Psoas muscle (tissue), 8 donors: Measurements from ENCODE around the gene PDCD1LG2. TPM values are rescaled to one million over a fixed set of nuclear protein-coding genes. Genes with fewer than 3 reads are reported as not detected.

Experiments used
- ATAC-seq, 4 donors: fragments of 200-7000 bp; cut with Tn5 transposase; one replicate each; pipeline ENCODE4 v1.9.1; 2020; ENCODE audit warnings: moderate library complexity in 3 of 4, mild to moderate bottlenecking in 2 of 4
- DNase-seq, 2 donors: peaks; one replicate each; pipeline ENCODE4 v3.0.0-alpha.2; 2020
- H3K27ac ChIP-seq: fragments of 200-600 bp; one replicate; pipeline ENCODE4 v1.8.0; 2022
- H3K27me3 ChIP-seq, 3 donors: fragments of 200-600 bp in 1 of 3; one replicate each; pipeline versions ENCODE4 v1.6.1 to v1.8.0; 2013 to 2022; ENCODE audit warnings: low read length in 2 of 3, mild to moderate bottlenecking in 2 of 3, moderate library complexity in 1 of 3; ENCODE audit not compliant: insufficient read depth in 3 of 3
- H3K36me3 ChIP-seq, 2 donors: fragments of 200-600 bp in 1 of 2; one replicate each; pipeline versions ENCODE4 v1.6.1 to v1.8.0; 2013 to 2022; ENCODE audit warnings: low read depth in 1 of 2, mild to moderate bottlenecking in 1 of 2, moderate library complexity in 1 of 2; ENCODE audit not compliant: insufficient read depth in 1 of 2
- H3K4me1 ChIP-seq: fragments of 200-600 bp; one replicate; pipeline ENCODE4 v1.8.0; 2022
- H3K4me3 ChIP-seq: fragments of 200-600 bp; one replicate; pipeline ENCODE4 v1.8.0; 2022; ENCODE audit warnings: mild to moderate bottlenecking
- H3K9me3 ChIP-seq: fragments of 200-600 bp; one replicate; pipeline ENCODE4 v1.8.0; 2022
- WGBS, 3 donors: extraction: QIAGEN DNeasy Blood & Tissue Kit; methylation state at CpG; one replicate each; pipeline versions ENCODE4 v1.1.6 to v1.1.7; 2013; 5-methylcytosine and 5-hydroxymethylcytosine counted together
- intact Hi-C, 2 donors: fragments of 100-400 bp; cut with DNase I; formaldehyde crosslinking; loops; one replicate each; pipeline versions ENCODE4 v1.11.0 to v1.14.2; 2022
- polyA plus RNA-seq, 3 donors: library from polyadenylated mRNA; stranded (reverse); fragments of 200-250 nt; gene quantifications; one replicate each; pipeline ENCODE4 v1.2.3, GENCODE V29; 2013
- total RNA-seq, 4 donors: library from RNA; stranded (reverse); fragmentation: NEBNext Ultra II Directional in 2 of 4; extraction: Animal tissue kit (Norgen Biotek cat#: 25700) in 2 of 4; gene quantifications; one replicate each; pipeline versions ENCODE4 v1.2.1 to v1.2.4, GENCODE V29; 2021 to 2023
- TF ChIP-seq, protein P1 (sequence below): fragments of 200-600 bp; IDR thresholded peaks from one replicate; pipeline ENCODE4 v1.8.0; 2022; ENCODE audit warnings: antibody characterized with exemption
- donor health status: healthy with polysubstance abuse.
- donor health status: DM: no; HTN: no; CAD: no; lungs with moderate emphysema.
- donor health status: Bipolar disorder and iron deficiency.
- donor health status: healthy.
- donor health status: DM: yes; HTN: yes; CAD: no.
- donor health status: DM: no; HTN: no; CAD: no.
- donor health status: DM: no; HTN: no; CAD: no.
- donor health status: DM: yes; HTN: yes; CAD: no.

The PDCD1LG2 gene
- total and polyA plus RNA-seq, 7 donors, result 0.29 to 1.3 (median 0.62) TPM

DNA sequence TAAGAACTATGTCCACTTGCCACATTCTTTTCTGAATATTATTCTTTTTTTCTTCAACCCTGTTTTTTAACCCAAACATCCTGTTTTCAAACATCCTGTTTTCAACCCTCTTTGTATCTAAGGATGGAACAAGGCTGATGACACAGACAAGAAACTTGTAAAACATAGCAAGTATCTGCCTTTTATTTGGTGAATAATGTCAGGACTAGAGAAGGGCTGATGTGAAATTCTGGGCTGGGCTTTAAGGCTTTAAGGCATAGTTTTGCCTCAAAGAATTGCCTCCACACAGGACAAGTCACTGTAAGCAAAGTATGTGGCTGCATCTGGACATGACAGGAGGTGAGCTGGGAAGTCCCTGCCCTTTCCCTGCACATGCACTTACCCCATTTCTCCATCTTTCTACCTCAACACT is 76.1 kb downstream of the PDCD1LG2 start:
- H3K9me3 ChIP-seq, result no peaks in the 10 kb centered on the region
- no peak overlapping the region for H3K27ac ChIP-seq
- H3K27me3 ChIP-seq, result no peaks in the 10 kb centered on the region
- DNase-seq (no peak), ATAC-seq (no peak)
- TF ChIP-seq, protein P1, sequence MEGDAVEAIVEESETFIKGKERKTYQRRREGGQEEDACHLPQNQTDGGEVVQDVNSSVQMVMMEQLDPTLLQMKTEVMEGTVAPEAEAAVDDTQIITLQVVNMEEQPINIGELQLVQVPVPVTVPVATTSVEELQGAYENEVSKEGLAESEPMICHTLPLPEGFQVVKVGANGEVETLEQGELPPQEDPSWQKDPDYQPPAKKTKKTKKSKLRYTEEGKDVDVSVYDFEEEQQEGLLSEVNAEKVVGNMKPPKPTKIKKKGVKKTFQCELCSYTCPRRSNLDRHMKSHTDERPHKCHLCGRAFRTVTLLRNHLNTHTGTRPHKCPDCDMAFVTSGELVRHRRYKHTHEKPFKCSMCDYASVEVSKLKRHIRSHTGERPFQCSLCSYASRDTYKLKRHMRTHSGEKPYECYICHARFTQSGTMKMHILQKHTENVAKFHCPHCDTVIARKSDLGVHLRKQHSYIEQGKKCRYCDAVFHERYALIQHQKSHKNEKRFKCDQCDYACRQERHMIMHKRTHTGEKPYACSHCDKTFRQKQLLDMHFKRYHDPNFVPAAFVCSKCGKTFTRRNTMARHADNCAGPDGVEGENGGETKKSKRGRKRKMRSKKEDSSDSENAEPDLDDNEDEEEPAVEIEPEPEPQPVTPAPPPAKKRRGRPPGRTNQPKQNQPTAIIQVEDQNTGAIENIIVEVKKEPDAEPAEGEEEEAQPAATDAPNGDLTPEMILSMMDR, result no peak
- H3K36me3 ChIP-seq, result no peaks in the 10 kb centered on the region
- intact Hi-C loops, result loop anchor here in 1 of 2 donors (5.0 kb wide), 2 partner anchors 149 to 399 kb away; partner anchors contain the start of genes INSL6 and PLGRKT
- no peak overlapping the region for H3K4me3 ChIP-seq
- H3K4me1 ChIP-seq, result no peaks in the 10 kb centered on the region

DNA sequence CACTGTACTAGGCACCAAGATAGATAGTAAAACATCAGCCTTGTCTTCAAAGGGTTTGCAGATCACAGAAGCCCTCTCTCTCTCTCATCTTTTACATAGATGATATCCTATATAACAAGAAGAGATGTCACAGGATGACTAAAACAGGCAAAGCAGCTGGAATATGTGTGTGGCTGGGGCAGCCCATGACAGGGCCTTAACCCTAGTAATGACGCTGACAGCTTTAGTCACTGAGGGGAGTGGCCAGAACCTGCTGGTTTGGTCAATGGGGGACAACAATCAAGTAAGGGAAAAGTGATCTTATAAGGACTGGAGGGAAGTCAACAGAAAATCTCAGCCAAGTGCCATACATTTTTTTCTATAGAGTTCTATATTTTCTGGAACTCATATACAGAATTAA is 76.7 kb downstream of the PDCD1LG2 start:
- Histone ChIP-seq H3K36me3 (no peaks in the 10 kb centered on the region), H3K4me1 (no peaks in the 10 kb centered on the region), H3K27ac (no peak overlapping the region), H3K4me3 (no peak overlapping the region), H3K27me3 (no peaks in the 10 kb centered on the region), H3K9me3 (no peaks in the 10 kb centered on the region)
- ATAC-seq, result no peak
- 92 to 100% (median 96%) methylated on average over 1 of the region's 1 CpG for WGBS, 3 donors
- TF ChIP-seq, protein P1, result no peak
- DNase-seq, result no peak
- intact Hi-C loops, result loop anchor here in 1 of 2 donors (5.0 kb wide), 2 partner anchors 150 to 400 kb away; partner anchors contain the start of genes INSL6 and PLGRKT

DNA sequence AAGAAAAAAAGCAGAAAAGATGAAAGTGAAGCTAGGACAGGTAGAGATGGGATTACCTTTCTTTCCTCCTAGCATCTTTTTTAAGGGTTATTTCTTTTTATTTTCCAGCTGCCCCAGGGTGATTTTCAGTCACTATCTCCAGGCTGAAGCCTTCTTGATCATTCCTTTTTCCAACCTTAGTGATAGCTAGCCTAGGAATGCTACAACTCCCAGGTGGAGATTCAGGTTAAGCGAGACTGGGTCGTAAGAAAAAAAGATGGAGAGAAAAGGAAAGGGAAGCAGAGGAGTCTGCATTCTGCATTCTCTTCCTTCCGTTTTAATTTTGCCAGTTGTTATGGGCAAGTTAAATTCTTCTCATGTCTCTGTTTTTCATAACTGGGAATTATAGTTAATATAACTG is 81.9 kb downstream of the PDCD1LG2 start:
- no peak for ATAC-seq
- intact Hi-C loops, result loop anchor here (5.0 to 10.0 kb wide), 2 partner anchors 405 to 827 kb away; partner anchors contain the start of gene INSL6 (in 1 of the 2)
- H3K4me1 ChIP-seq, result peaks cover 5% of the 10 kb centered on the region
- TF ChIP-seq, protein P1, result no peak
- no peaks in the 10 kb centered on the region for H3K27me3 ChIP-seq
- 85 to 94% (median 92%) methylated on average over 3 of the region's 3 CpGs for WGBS, 3 donors
- H3K4me3 ChIP-seq, result no peak overlapping the region
- no peak for DNase-seq
- no peaks in the 10 kb centered on the region for H3K9me3 ChIP-seq
- H3K27ac ChIP-seq, result no peak overlapping the region
- no peaks in the 10 kb centered on the region for H3K36me3 ChIP-seq

DNA sequence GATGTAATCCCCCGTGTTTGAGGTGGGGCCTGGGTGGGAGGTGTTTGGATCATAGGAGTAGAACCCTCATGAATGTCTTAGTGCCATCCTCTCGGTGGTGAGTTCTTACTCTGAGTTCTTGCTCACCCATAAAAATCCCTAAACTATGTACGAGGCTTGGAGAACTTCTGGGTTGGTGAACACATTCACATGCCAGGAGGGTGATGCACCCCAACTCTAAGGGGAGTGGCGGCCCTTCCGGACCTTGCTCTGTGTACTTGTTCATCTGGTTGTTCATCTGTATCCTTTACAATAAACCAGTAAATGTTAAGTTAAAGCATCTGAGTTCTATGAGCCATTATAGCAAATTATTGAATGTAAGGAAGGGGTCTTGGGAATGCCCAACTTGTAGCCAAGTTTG is 82.6 kb downstream of the PDCD1LG2 start:
- ATAC-seq (no peak), DNase-seq (no peak)
- Histone ChIP-seq H3K36me3 (no peaks in the 10 kb centered on the region), H3K27me3 (no peaks in the 10 kb centered on the region), H3K27ac (no peak overlapping the region), H3K9me3 (no peaks in the 10 kb centered on the region), H3K4me3 (no peak overlapping the region), H3K4me1 (peaks cover 5% of the 10 kb centered on the region)
- TF ChIP-seq, protein P1, result no peak
- intact Hi-C loops, result loop anchor here (5.0 to 10.0 kb wide), 2 partner anchors 406 to 828 kb away; partner anchors contain the start of gene INSL6 (in 1 of the 2)
- WGBS, 3 donors, result 90 to 96% (median 91%) methylated on average over 5 of the region's 5 CpGs

DNA sequence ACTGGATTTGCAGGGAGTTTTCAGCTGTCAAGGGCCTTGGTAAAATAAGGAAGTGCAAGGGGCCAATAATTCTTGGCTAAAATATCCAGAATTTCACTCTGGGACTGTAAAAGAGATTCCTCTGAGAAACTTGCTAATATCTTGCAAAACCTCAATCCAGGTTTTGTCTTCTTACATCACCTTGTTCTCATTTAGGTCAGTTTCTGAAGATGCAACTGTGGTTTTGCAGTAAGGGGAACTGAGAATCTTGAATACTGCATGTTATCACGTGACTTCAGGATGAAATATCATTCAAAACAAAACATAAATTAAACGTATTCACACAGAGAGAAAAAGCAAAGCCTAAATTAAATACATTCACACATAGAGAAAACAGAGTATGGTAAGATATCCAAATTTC is 83.6 kb downstream of the PDCD1LG2 start:
- 88 to 93% (median 89%) methylated on average over 2 of the region's 2 CpGs for WGBS, 3 donors
- peaks cover 5% of the 10 kb centered on the region for H3K4me1 ChIP-seq

More for the DNA sequence above, 83.6 kb downstream of the PDCD1LG2 start:
- H3K9me3 ChIP-seq, result no peaks in the 10 kb centered on the region
- H3K36me3 ChIP-seq, result no peaks in the 10 kb centered on the region
- intact Hi-C loops, result loop anchor here (5.0 to 10.0 kb wide), 2 partner anchors 407 to 829 kb away; partner anchors contain the start of gene INSL6 (in 1 of the 2)
- H3K27ac ChIP-seq, result no peak overlapping the region
- H3K27me3 ChIP-seq, result no peaks in the 10 kb centered on the region
- TF ChIP-seq, protein P1, result no peak
- DNase-seq (no peak), ATAC-seq (no peak)
- H3K4me3 ChIP-seq, result no peak overlapping the region
